Stimulated activated CD4-positive, alpha-beta T cell treated with anti-CD3 and anti-CD28 coated beads, Interleukin-2, amount 100 ng/mL, for 24 hours (primary cell): ENCODE data around the gene CPNE6.
A peak's percentile ranks its signal among the peaks of the same experiment; 100 is the strongest.
"Not testable (repeated sequence)": the region's sequence is repeated elsewhere in the genome, so short reads cannot be mapped to it uniquely, and the experiment has no call there.

Source experiments
- DNase-seq, 2 donors: peaks; one replicate each; pipeline ENCODE4 v3.0.0-alpha.2; 2020

The CPNE6 gene

GRCh38 chr14:24088095-24088494 lies 16.7 kb downstream of the CPNE6 start:
- no peak for DNase-seq

- no peak for DNase-seq
Observed at GRCh38 chr14:24089890-24090289, 18.5 kb downstream of the CPNE6 start.

- no peak for DNase-seq
Observed at GRCh38 chr14:24092110-24092504, 20.7 kb downstream of the CPNE6 start.

GRCh38 chr14:24092505-24093206 lies 21.3 kb downstream of the CPNE6 start:
- no peak for DNase-seq

GRCh38 chr14:24093207-24093900 lies 22.0 kb downstream of the CPNE6 start:
- DNase-seq, result no peak

GRCh38 chr14:24093901-24094840 lies 22.8 kb downstream of the CPNE6 start, which contains the start of gene PCK2:
TSS of gene PCK2 (plus strand) at chr14:24094311. CDS start at chr14:24094406, 95 bp downstream.
- peak; percentile 89 to 94 for DNase-seq

GRCh38 chr14:24094841-24095270 lies 23.5 kb downstream of the CPNE6 start:
- no peak for DNase-seq

GRCh38 chr14:24095271-24096068 lies 24.1 kb downstream of the CPNE6 start:
- peak; percentile 67 to 71 for DNase-seq

GRCh38 chr14:24096545-24097181 lies 25.3 kb downstream of the CPNE6 start:
- no peak for DNase-seq

- DNase-seq, result no peak
Observed at GRCh38 chr14:24098229-24098926, 27.0 kb downstream of the CPNE6 start.

GRCh38 chr14:24098927-24099813 lies 27.8 kb downstream of the CPNE6 start:
- DNase-seq, result no peak

- DNase-seq, result no peak
Observed at GRCh38 chr14:24100197-24100981, 29.0 kb downstream of the CPNE6 start.

GRCh38 chr14:24100982-24101494 lies 29.7 kb downstream of the CPNE6 start:
- DNase-seq, result no peak

- DNase-seq, result no peak
Observed at GRCh38 chr14:24102357-24103048, 31.1 kb downstream of the CPNE6 start.

- DNase-seq, result no peak
Observed at GRCh38 chr14:24103451-24103850, 32.1 kb downstream of the CPNE6 start.

- DNase-seq, result not testable (repeated sequence)
Observed at GRCh38 chr14:24105609-24106239, 34.4 kb downstream of the CPNE6 start.

GRCh38 chr14:24106672-24107271 lies 35.4 kb downstream of the CPNE6 start:
- no peak for DNase-seq
